Mesendoderm (in vitro differentiated cells): ENCODE data around the gene DENND4B. TPM values are rescaled to one million over a fixed set of nuclear protein-coding genes. Genes with fewer than 3 reads are reported as not detected.
A peak's percentile ranks its signal among the peaks of the same experiment; 100 is the strongest.

Experiments used
- DNase-seq: peaks from one replicate; pipeline ENCODE4 v3.0.0; 2013
- H2AK5ac ChIP-seq: 2 replicates; pipeline ENCODE4 v1.6.1; 2013; ENCODE audit warnings: low read length, inconsistent platforms
- H2BK120ac ChIP-seq: 2 replicates; pipeline ENCODE4 v1.6.1; 2013; ENCODE audit warnings: low read depth, mild to moderate bottlenecking, low read length, moderate library complexity, mixed read lengths
- H2BK15ac ChIP-seq: replicated peaks from 2 replicates; pipeline ENCODE4 v1.6.1; 2013; ENCODE audit warnings: low read depth, mild to moderate bottlenecking, moderate library complexity
- H2BK5ac ChIP-seq: 2 replicates; pipeline ENCODE4 v1.6.1; 2013; ENCODE audit warnings: low read length, inconsistent platforms
- H3K18ac ChIP-seq: 2 replicates; pipeline ENCODE4 v1.6.1; 2013; ENCODE audit warnings: mild to moderate bottlenecking, low read length, mixed read lengths
- H3K23ac ChIP-seq: one replicate; pipeline ENCODE4 v1.6.1; 2013; ENCODE audit warnings: low read length
- H3K27ac ChIP-seq: 2 replicates; pipeline ENCODE4 v1.5.1; 2013; ENCODE audit warnings: low read depth, mild to moderate bottlenecking, inconsistent platforms, low read length, moderate library complexity
- H3K27me3 ChIP-seq: 2 replicates; pipeline ENCODE4 v1.6.1; 2013; ENCODE audit warnings: low read length, control low read depth, mild to moderate bottlenecking, inconsistent platforms; ENCODE audit not compliant: insufficient read depth, poor library complexity
- H3K36me3 ChIP-seq: 2 replicates; pipeline ENCODE4 v1.6.1; 2013; ENCODE audit warnings: low read length, inconsistent platforms; ENCODE audit not compliant: control insufficient read depth, insufficient read depth
- H3K4ac ChIP-seq: one replicate; pipeline ENCODE4 v1.6.1; 2013; ENCODE audit warnings: low read depth, mild to moderate bottlenecking, low read length, moderate library complexity
- H3K4me1 ChIP-seq: 2 replicates; pipeline ENCODE4 v1.6.1; 2013; ENCODE audit warnings: low read depth, low read length, inconsistent platforms; ENCODE audit not compliant: control insufficient read depth
- H3K4me2 ChIP-seq: 2 replicates; pipeline ENCODE4 v1.6.1; 2013; ENCODE audit warnings: low read length
- H3K4me3 ChIP-seq: 2 replicates; pipeline ENCODE4 v1.5.1; 2013; ENCODE audit warnings: mild to moderate bottlenecking, low read length
- H3K56ac ChIP-seq: one replicate; pipeline ENCODE4 v1.6.1; 2013; ENCODE audit warnings: low read length
- H3K79me1 ChIP-seq: 2 replicates; pipeline ENCODE4 v1.6.1; 2013; ENCODE audit warnings: low read length, inconsistent platforms
- H3K79me2 ChIP-seq: 2 replicates; pipeline ENCODE4 v1.6.1; 2013; ENCODE audit warnings: mild to moderate bottlenecking, low read length; ENCODE audit not compliant: control insufficient read depth, insufficient read depth
- H3K9ac ChIP-seq: 2 replicates; pipeline ENCODE4 v1.6.1; 2013; ENCODE audit warnings: low read length, inconsistent platforms
- H4K5ac ChIP-seq: one replicate; pipeline ENCODE4 v1.6.1; 2013; ENCODE audit warnings: low read length
- H4K8ac ChIP-seq: one replicate; pipeline ENCODE4 v1.6.1; 2013; ENCODE audit warnings: low read depth, mild to moderate bottlenecking, control low read depth, low read length, moderate library complexity
- WGBS: extraction: QIAGEN DNeasy Blood & Tissue Kit; methylation state at CpG from one replicate; pipeline ENCODE4 v1.1.7; 2013; ENCODE audit warnings: low lambda C conversion rate, missing lambda C conversion rate; ENCODE audit not compliant: insufficient coverage; ENCODE audit errors: extremely low coverage; 5-methylcytosine and 5-hydroxymethylcytosine counted together
- small RNA-seq: library from polyadenylated mRNA; stranded (forward); fragments of <200 nt; extraction: miRNeasy Mini kit (QIAGEN cat#:217004); gene quantifications from one replicate; pipeline ENCODE3, GENCODE V24; 2013; ENCODE audit not compliant: insufficient read depth

DENND4B gene

GRCh38 chr1:153880962-153881361 is 65.6 kb downstream of the DENND4B start:
- H3K4me3 ChIP-seq, result no peak overlapping the region
- no peak overlapping the region for H4K8ac ChIP-seq
- H3K36me3 ChIP-seq, result no peaks in the 10 kb centered on the region
- H2BK5ac ChIP-seq, result no peak overlapping the region
- H3K79me1 ChIP-seq, result peaks cover 15% of the 10 kb centered on the region
- no peak overlapping the region for H2AK5ac ChIP-seq
- no peak overlapping the region for H3K56ac ChIP-seq
- H4K5ac ChIP-seq, result no peak overlapping the region
- WGBS, result no CpG with 5 or more reads among the region's 5 CpGs
- no peak overlapping the region for H2BK15ac ChIP-seq
- no peak overlapping the region for H2BK120ac ChIP-seq
- DNase-seq, result no peak
- no peaks in the 10 kb centered on the region for H3K27me3 ChIP-seq
- H3K27ac ChIP-seq, result no peak overlapping the region
- H3K9ac ChIP-seq, result no peak overlapping the region
- H3K4me2 ChIP-seq, result no peak overlapping the region
- H3K4me1 ChIP-seq, result no peaks in the 10 kb centered on the region
- no peak overlapping the region for H3K4ac ChIP-seq
- H3K23ac ChIP-seq, result no peak overlapping the region
- peaks cover 51% of the 10 kb centered on the region for H3K79me2 ChIP-seq
- no peak overlapping the region for H3K18ac ChIP-seq

GRCh38 chr1:153880024-153880423 is 66.5 kb downstream of the DENND4B start:
- no peaks in the 10 kb centered on the region for H3K4me1 ChIP-seq
- H3K27me3 ChIP-seq, result no peaks in the 10 kb centered on the region
- H3K4me3 ChIP-seq, result no peak overlapping the region
- DNase-seq, result no peak
- H4K5ac ChIP-seq, result no peak overlapping the region
- peaks cover 17% of the 10 kb centered on the region for H3K79me1 ChIP-seq
- no peak overlapping the region for H2BK15ac ChIP-seq
- no peak overlapping the region for H3K23ac ChIP-seq
- no peak overlapping the region for H3K9ac ChIP-seq
- no CpG with 5 or more reads among the region's 9 CpGs for WGBS
- no peak overlapping the region for H4K8ac ChIP-seq
- peaks cover 56% of the 10 kb centered on the region for H3K79me2 ChIP-seq
- no peak overlapping the region for H3K56ac ChIP-seq
- no peak overlapping the region for H3K4me2 ChIP-seq
- H2BK5ac ChIP-seq, result no peak overlapping the region
- H2BK120ac ChIP-seq, result no peak overlapping the region
- H3K27ac ChIP-seq, result no peak overlapping the region
- no peaks in the 10 kb centered on the region for H3K36me3 ChIP-seq
- H2AK5ac ChIP-seq, result no peak overlapping the region
- H3K18ac ChIP-seq, result no peak overlapping the region
- no peak overlapping the region for H3K4ac ChIP-seq

Small RNAs within 50 kb of the gene (small RNA-seq; reads per million reads assigned to genes)
- gene AL831737.1 (not detected), gene MIR6737 (2.1 reads per million, percentile 22 among the genes with 10 or more reads in this experiment)
